ENCODE data around the gene TCF25. TPM values are rescaled to one million over a fixed set of nuclear protein-coding genes. Genes with fewer than 3 reads are reported as not detected.

The TCF25 gene
- total RNA-seq, 5 donors from 2014 or later (not counting 1 experiment from before 2014, with no cell fraction given): 289 to 400 (median 322) TPM

- no peaks in the 10 kb centered on the region for H3K36me3 ChIP-seq (ENCODE audit: control insufficient read depth in 2 of 2, extremely low read depth in 1 of 2, insufficient read depth in 1 of 2, low read length in 1 of 2)
- H3K36me3 Mint-ChIP-seq: no peaks in the 10 kb centered on the region
- CTCF ChIA-PET: no interaction called here
Measured at GRCh38 chr16:89944773-89945172, 71.4 kb downstream of the TCF25 start.

GRCh38 chr16:89945654-89946053 is 72.3 kb downstream of the TCF25 start:
- Mint-ChIP-seq H3K9me3 (no peaks in the 10 kb centered on the region), H3K27me3 (peaks cover 21 to 32% of the 10 kb centered on the region in 2 donors)

More at GRCh38 chr16:89944773-89945172, 71.4 kb downstream of the TCF25 start:
- Histone ChIP-seq H3K27me3 (replicated peaks in 1 of 2; ENCODE audit: control insufficient read depth in 2 of 2, extremely low read depth in 1 of 2, insufficient read depth in 2 of 2, low read length in 1 of 2) (peaks cover 2 to 46% of the 10 kb centered on the region in 2 experiments), H3K4me1 (ENCODE audit: control insufficient read depth in 1 of 2, extremely low read depth in 1 of 2, insufficient read depth in 2 of 2, low read length in 2 of 2) (peaks cover 3 to 19% of the 10 kb centered on the region in 2 experiments), H3K9me3 (no peaks in the 10 kb centered on the region), H3K27ac (ENCODE audit: low read length) (no peak overlapping the region), H3K4me3 (ENCODE audit: control insufficient read depth in 1 of 2, extremely low read depth in 1 of 2, low read length in 1 of 2) (no peak overlapping the region)
- H3K27ac Mint-ChIP-seq: no peak overlapping the region
- H3K4me1 Mint-ChIP-seq: peaks cover 7 to 13% (median 9%) of the 10 kb centered on the region in 3 donors
- H3K9me3 Mint-ChIP-seq: no peaks in the 10 kb centered on the region
- DNase-seq (no peak), ATAC-seq (replicated peaks in 1 of 4) (no peak)
- WGBS (ENCODE audit: insufficient coverage): 73% methylated on average over 3 of the region's 5 CpGs
- peaks cover 21 to 32% of the 10 kb centered on the region in 2 donors for H3K27me3 Mint-ChIP-seq
- no peak overlapping the region for H3K4me3 Mint-ChIP-seq
- POLR2A ChIA-PET: no interaction called here

GRCh38 chr16:89946515-89946914 is 73.1 kb downstream of the TCF25 start:
- Histone ChIP-seq H3K4me1 (ENCODE audit: control insufficient read depth in 1 of 2, extremely low read depth in 1 of 2, insufficient read depth in 2 of 2, low read length in 2 of 2) (peaks cover 3 to 22% of the 10 kb centered on the region in 2 experiments), H3K27ac (ENCODE audit: low read length) (no peak overlapping the region), H3K27me3 (replicated peaks in 1 of 2; ENCODE audit: control insufficient read depth in 2 of 2, extremely low read depth in 1 of 2, insufficient read depth in 2 of 2, low read length in 1 of 2) (peaks cover 2 to 46% of the 10 kb centered on the region in 2 experiments), H3K4me3 (ENCODE audit: control insufficient read depth in 1 of 2, extremely low read depth in 1 of 2, low read length in 1 of 2) (no peak overlapping the region), H3K36me3 (ENCODE audit: control insufficient read depth in 2 of 2, extremely low read depth in 1 of 2, insufficient read depth in 1 of 2, low read length in 1 of 2) (no peaks in the 10 kb centered on the region), H3K9me3 (no peaks in the 10 kb centered on the region)
- Mint-ChIP-seq H3K4me1 (peaks cover 10 to 20% (median 15%) of the 10 kb centered on the region in 3 donors), H3K36me3 (no peaks in the 10 kb centered on the region), H3K27me3 (peaks cover 21 to 31% of the 10 kb centered on the region in 2 donors), H3K4me3 (peak overlapping the region in 2 of 3 donors; percentile 45 to 47), H3K27ac (peak overlapping the region in 1 of 2 donors; percentile 32), H3K9me3 (no peaks in the 10 kb centered on the region)
- ATAC-seq (replicated peaks in 1 of 4) (no peak), DNase-seq (no peak)
- 80% methylated on average over 5 of the region's 5 CpGs for WGBS (ENCODE audit: insufficient coverage)
- CTCF ChIA-PET: no interaction called here
- POLR2A ChIA-PET: no interaction called here

More at GRCh38 chr16:89945654-89946053, 72.3 kb downstream of the TCF25 start:
- ATAC-seq (replicated peaks in 1 of 4): no peak
- no peak overlapping the region for H3K27ac Mint-ChIP-seq
- H3K36me3 ChIP-seq (ENCODE audit: control insufficient read depth in 2 of 2, extremely low read depth in 1 of 2, insufficient read depth in 1 of 2, low read length in 1 of 2): no peaks in the 10 kb centered on the region
- H3K27me3 ChIP-seq (replicated peaks in 1 of 2; ENCODE audit: control insufficient read depth in 2 of 2, extremely low read depth in 1 of 2, insufficient read depth in 2 of 2, low read length in 1 of 2): peaks cover 2 to 46% of the 10 kb centered on the region in 2 experiments
- CTCF ChIA-PET: no interaction called here
- POLR2A ChIA-PET: no interaction called here
- H3K27ac ChIP-seq (ENCODE audit: low read length): no peak overlapping the region
- H3K4me1 Mint-ChIP-seq: peaks cover 10 to 20% (median 15%) of the 10 kb centered on the region in 3 donors
- H3K4me3 Mint-ChIP-seq: no peak overlapping the region
- H3K4me1 ChIP-seq (ENCODE audit: control insufficient read depth in 1 of 2, extremely low read depth in 1 of 2, insufficient read depth in 2 of 2, low read length in 2 of 2): peaks cover 3 to 22% of the 10 kb centered on the region in 2 experiments
- DNase-seq: no peak
- WGBS (ENCODE audit: insufficient coverage): no CpG with 5 or more reads among the region's 7 CpGs
- no peaks in the 10 kb centered on the region for H3K36me3 Mint-ChIP-seq
- no peak overlapping the region for H3K4me3 ChIP-seq (ENCODE audit: control insufficient read depth in 1 of 2, extremely low read depth in 1 of 2, low read length in 1 of 2)
- no peaks in the 10 kb centered on the region for H3K9me3 ChIP-seq

DNA sequence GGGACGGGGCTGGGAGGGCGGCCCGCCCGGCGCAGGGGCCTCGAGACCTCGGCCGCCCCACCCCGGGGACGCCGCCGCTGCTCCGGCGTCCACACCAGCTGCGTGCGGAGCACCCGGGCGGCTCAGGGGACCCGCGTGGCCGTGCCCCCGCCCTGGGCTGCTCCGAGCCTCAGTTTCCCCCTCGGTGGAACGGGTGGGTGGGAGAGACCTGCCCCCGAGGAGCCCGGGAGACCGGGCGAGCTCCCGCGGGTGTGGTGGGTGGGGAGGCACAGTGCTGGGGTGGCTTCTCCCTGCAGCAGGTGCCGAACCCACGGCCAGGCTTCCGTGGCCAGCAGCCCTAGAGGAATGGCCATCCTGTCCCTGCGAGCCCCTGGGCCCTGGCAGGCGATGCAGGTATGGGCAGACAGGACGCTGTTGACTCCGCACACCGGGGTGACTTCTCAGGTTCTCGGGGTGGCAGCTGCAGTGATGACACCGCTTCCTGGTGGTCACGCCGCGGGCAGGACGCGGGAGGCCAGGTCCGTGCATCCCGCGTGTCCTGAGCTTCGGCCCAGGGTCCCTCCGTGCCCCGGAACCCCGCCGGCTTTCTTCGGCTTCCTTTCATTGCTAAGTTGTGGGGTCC is 75.8 kb downstream of the TCF25 start:
- Histone ChIP-seq H3K27ac (ENCODE audit: low read length) (no peak overlapping the region), H3K36me3 (ENCODE audit: control insufficient read depth in 2 of 2, extremely low read depth in 1 of 2, insufficient read depth in 1 of 2, low read length in 1 of 2) (no peaks in the 10 kb centered on the region), H3K4me1 (ENCODE audit: control insufficient read depth in 1 of 2, extremely low read depth in 1 of 2, insufficient read depth in 2 of 2, low read length in 2 of 2) (peaks cover 3 to 22% of the 10 kb centered on the region in 2 experiments), H3K9me3 (no peaks in the 10 kb centered on the region), H3K4me3 (ENCODE audit: control insufficient read depth in 1 of 2, extremely low read depth in 1 of 2, low read length in 1 of 2) (peak overlapping the region; percentile 34 to 47), H3K27me3 (replicated peaks in 1 of 2; ENCODE audit: control insufficient read depth in 2 of 2, extremely low read depth in 1 of 2, insufficient read depth in 2 of 2, low read length in 1 of 2) (peaks cover 2 to 37% of the 10 kb centered on the region in 2 experiments)
- DNase-seq (no peak), ATAC-seq (replicated peaks in 1 of 4) (no peak)
- no peaks in the 10 kb centered on the region for H3K36me3 Mint-ChIP-seq
- H3K4me3 Mint-ChIP-seq: peak overlapping the region; percentile 76 to 84 (median 80)
- CTCF ChIA-PET: interaction anchor here (0.6 to 1.2 kb wide), 2 partner anchors 22 to 40 kb away, joined by 3 to 11 read pairs; no protein-coding TSS in a partner anchor
- peaks cover 10 to 28% (median 15%) of the 10 kb centered on the region in 3 donors for H3K4me1 Mint-ChIP-seq
- 24% methylated on average over 49 of the region's 55 CpGs for WGBS (ENCODE audit: insufficient coverage)
- H3K9me3 Mint-ChIP-seq: no peaks in the 10 kb centered on the region
- peak overlapping the region in 1 of 2 donors; percentile 11 for H3K27ac Mint-ChIP-seq
- H3K27me3 Mint-ChIP-seq: peaks cover 16 to 20% of the 10 kb centered on the region in 2 donors
- POLR2A ChIA-PET: no interaction called here

DNA sequence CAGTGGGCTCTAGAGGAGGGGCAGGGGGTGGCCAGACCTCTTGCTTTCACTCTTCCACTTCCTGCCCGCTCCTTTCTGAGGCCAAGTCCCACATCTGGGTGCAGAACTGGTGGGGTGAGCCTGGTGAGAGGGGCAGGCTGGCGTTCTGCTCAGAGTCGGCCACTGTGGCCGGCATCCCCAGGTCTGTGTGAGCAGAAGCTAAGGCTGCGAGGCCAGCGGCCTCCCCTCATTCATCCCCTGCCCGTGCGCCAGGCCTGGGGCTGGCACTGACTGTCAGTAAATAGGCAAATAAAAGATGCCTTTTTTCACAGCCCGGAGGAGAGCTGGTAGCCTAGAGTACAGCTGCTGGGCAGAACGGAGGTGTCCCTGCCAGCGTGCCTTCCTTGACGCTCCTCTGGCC is 76.4 kb downstream of the TCF25 start:
- peaks cover 14 to 19% of the 10 kb centered on the region in 2 donors for H3K27me3 Mint-ChIP-seq
- no peak for ATAC-seq (replicated peaks in 1 of 4)
- 98% methylated on average over 6 of the region's 12 CpGs for WGBS (ENCODE audit: insufficient coverage)
- no peak overlapping the region for H3K27ac ChIP-seq (ENCODE audit: low read length)
- H3K36me3 ChIP-seq (ENCODE audit: control insufficient read depth in 2 of 2, extremely low read depth in 1 of 2, insufficient read depth in 1 of 2, low read length in 1 of 2): peaks cover under 1% of the 10 kb centered on the region in 2 donors
- H3K9me3 ChIP-seq: no peaks in the 10 kb centered on the region
- peak overlapping the region in 1 of 2 donors; percentile 47 for H3K4me3 ChIP-seq (ENCODE audit: control insufficient read depth in 1 of 2, extremely low read depth in 1 of 2, low read length in 1 of 2)
- H3K9me3 Mint-ChIP-seq: no peaks in the 10 kb centered on the region
- peak overlapping the region; percentile 76 to 84 (median 80) for H3K4me3 Mint-ChIP-seq
- H3K4me1 ChIP-seq (ENCODE audit: control insufficient read depth in 1 of 2, extremely low read depth in 1 of 2, insufficient read depth in 2 of 2, low read length in 2 of 2): peaks cover 3 to 22% of the 10 kb centered on the region in 2 experiments
- peak overlapping the region in 1 of 2 donors; percentile 11 for H3K27ac Mint-ChIP-seq
- no peak for DNase-seq
- ChIA-PET CTCF (interaction anchor here (0.6 to 1.2 kb wide), 3 partner anchors 22 to 41 kb away, joined by 3 to 11 read pairs (median 4); no protein-coding TSS in a partner anchor), POLR2A (no interaction called here)
- no peaks in the 10 kb centered on the region for H3K36me3 Mint-ChIP-seq
- peaks cover 2 to 36% of the 10 kb centered on the region in 2 experiments for H3K27me3 ChIP-seq (replicated peaks in 1 of 2; ENCODE audit: control insufficient read depth in 2 of 2, extremely low read depth in 1 of 2, insufficient read depth in 2 of 2, low read length in 1 of 2)
- H3K4me1 Mint-ChIP-seq: peaks cover 10 to 31% (median 15%) of the 10 kb centered on the region in 3 donors

DNA sequence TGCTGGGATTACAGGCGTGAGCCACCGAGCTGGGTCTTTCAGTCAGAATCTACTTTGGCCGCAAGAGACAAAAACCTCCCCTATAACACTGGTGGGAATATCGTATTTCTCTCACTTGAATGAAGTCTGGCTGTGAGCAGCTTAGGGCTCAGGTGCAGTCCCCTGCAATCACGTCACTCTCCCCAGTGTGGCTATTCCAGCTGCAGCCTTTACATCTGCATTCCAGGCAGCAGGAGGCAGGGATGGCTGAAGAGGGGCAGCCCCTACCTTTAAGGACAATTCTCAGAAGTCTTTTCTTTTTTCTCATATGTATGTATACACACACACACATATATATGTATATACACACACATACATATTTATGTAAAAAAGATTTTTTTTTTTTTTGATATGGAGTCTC is 78.1 kb downstream of the TCF25 start:
- H3K27ac ChIP-seq (ENCODE audit: low read length): no peak overlapping the region
- no peak overlapping the region for H3K4me3 ChIP-seq (ENCODE audit: control insufficient read depth in 1 of 2, extremely low read depth in 1 of 2, low read length in 1 of 2)
- 100% methylated on average over 2 of the region's 5 CpGs for WGBS (ENCODE audit: insufficient coverage)
- no peak overlapping the region for H3K4me3 Mint-ChIP-seq
- H3K27me3 ChIP-seq (replicated peaks in 1 of 2; ENCODE audit: control insufficient read depth in 2 of 2, extremely low read depth in 1 of 2, insufficient read depth in 2 of 2, low read length in 1 of 2): peaks cover 2 to 19% of the 10 kb centered on the region in 2 experiments
- peaks cover 3% of the 10 kb centered on the region in 2 donors for H3K36me3 ChIP-seq (ENCODE audit: control insufficient read depth in 2 of 2, extremely low read depth in 1 of 2, insufficient read depth in 1 of 2, low read length in 1 of 2)
- peaks cover 3% of the 10 kb centered on the region for H3K36me3 Mint-ChIP-seq
- peaks cover 4% of the 10 kb centered on the region in 2 donors for H3K27me3 Mint-ChIP-seq
- ChIA-PET CTCF (interaction anchor here in 1 of 2 donors (1.0 kb wide), 1 partner anchor 44 kb away, joined by 3 read pairs; no protein-coding TSS in a partner anchor), POLR2A (no interaction called here)
- peaks cover 3 to 22% of the 10 kb centered on the region in 2 experiments for H3K4me1 ChIP-seq (ENCODE audit: control insufficient read depth in 1 of 2, extremely low read depth in 1 of 2, insufficient read depth in 2 of 2, low read length in 2 of 2)
- DNase-seq (no peak), ATAC-seq (replicated peaks in 1 of 4) (no peak)
- peaks cover 10 to 29% (median 15%) of the 10 kb centered on the region in 3 donors for H3K4me1 Mint-ChIP-seq
- no peaks in the 10 kb centered on the region for H3K9me3 ChIP-seq
- no peaks in the 10 kb centered on the region for H3K9me3 Mint-ChIP-seq
- no peak overlapping the region for H3K27ac Mint-ChIP-seq

Data from T-cell (primary cell).